Endodermal cell (in vitro differentiated cells): ENCODE measurements around the gene FGF3. TPM values are rescaled to one million over a fixed set of nuclear protein-coding genes. Genes with fewer than 3 reads are reported as not detected.

Experiments used
- DNase-seq: peaks from one replicate; pipeline ENCODE4 v3.0.0-alpha.2; 2017
- H3K27ac ChIP-seq: 2 replicates; pipeline ENCODE4 v1.5.1; 2013; ENCODE audit warnings: mild to moderate bottlenecking, low read depth, low read length, moderate library complexity
- H3K27me3 ChIP-seq: 2 replicates; pipeline ENCODE4 v1.6.1; 2013; ENCODE audit warnings: mild to moderate bottlenecking, low read length, moderate library complexity; ENCODE audit not compliant: insufficient read depth, control insufficient read depth, poor library complexity, severe bottlenecking
- H3K36me3 ChIP-seq: 2 replicates; pipeline ENCODE4 v1.7.0; 2013; ENCODE audit warnings: mild to moderate bottlenecking, low read length, moderate library complexity; ENCODE audit not compliant: control insufficient read depth, insufficient read depth
- H3K4me1 ChIP-seq: one replicate; pipeline ENCODE4 v1.7.0; 2013; ENCODE audit warnings: low read length; ENCODE audit not compliant: control insufficient read depth, insufficient read depth
- H3K4me3 ChIP-seq: 2 replicates; pipeline ENCODE4 v1.5.1; 2013; ENCODE audit warnings: mild to moderate bottlenecking, low read length, moderate library complexity
- H3K9ac ChIP-seq: 2 replicates; pipeline ENCODE4 v1.6.1; 2013; ENCODE audit warnings: mild to moderate bottlenecking, low read length, moderate library complexity; ENCODE audit not compliant: poor library complexity, severe bottlenecking; ENCODE audit errors: extremely low read depth
- H3K9me3 ChIP-seq: 2 replicates; pipeline ENCODE4 v1.6.1; 2013; ENCODE audit warnings: mild to moderate bottlenecking, low read length, moderate library complexity; ENCODE audit not compliant: control insufficient read depth
- H3K27ac Mint-ChIP-seq: 2 replicates; pipeline ENCODE4 v1.8.0; 2020; ENCODE audit warnings: mixed read lengths
- H3K27me3 Mint-ChIP-seq: 2 replicates; pipeline ENCODE4 v1.8.0; 2021; ENCODE audit warnings: mild to moderate bottlenecking, mixed read lengths; ENCODE audit not compliant: insufficient read depth
- H3K36me3 Mint-ChIP-seq: 2 replicates; pipeline ENCODE4 v1.8.0; 2020; ENCODE audit warnings: low read depth, mixed read lengths
- H3K4me1 Mint-ChIP-seq: 2 replicates; pipeline ENCODE4 v1.8.0; 2020; ENCODE audit warnings: mixed read lengths
- H3K4me3 Mint-ChIP-seq: 2 replicates; pipeline ENCODE4 v1.8.0; 2020; ENCODE audit warnings: mild to moderate bottlenecking, moderate library complexity, mixed read lengths
- H3K9me3 Mint-ChIP-seq: 2 replicates; pipeline ENCODE4 v1.8.0; 2020; ENCODE audit warnings: mild to moderate bottlenecking, mixed read lengths
- CTCF ChIP-seq: fragments of 200-600 bp; sonication (generic); conservative IDR thresholded peaks from 2 replicates; pipeline ENCODE4 v1.5.0; 2021; ENCODE audit warnings: antibody characterized with exemption, mild to moderate bottlenecking
- WGBS, 2 experiments: methylation state at CpG; one replicate each; pipeline versions ENCODE4 v1.1.5 to v1.1.7; 2013; ENCODE audit warnings: missing lambda C conversion rate in 2 of 2, mixed read lengths in 1 of 2; ENCODE audit not compliant: insufficient coverage in 1 of 2, insufficient read length in 1 of 2; 5-methylcytosine and 5-hydroxymethylcytosine counted together
- total RNA-seq, 2 donors: library from RNA; stranded (reverse); fragmentation: NEBNext Ultra II Directional in 1 of 2; extraction: Animal tissue kit (Norgen Biotek cat#: 25700) in 1 of 2; gene quantifications; 2 replicates in 1 of 2; 3 replicates in 1 of 2; pipeline ENCODE4 v1.2.1, GENCODE V29; 2021

FGF3 gene
- total RNA-seq, 2 donors from 2014 or later = not detected

- Mint-ChIP-seq H3K36me3 (no peaks in the 10 kb centered on the region), H3K9me3 (peaks cover 13% of the 10 kb centered on the region), H3K27ac (no peak overlapping the region), H3K27me3 (peaks cover 14% of the 10 kb centered on the region), H3K4me3 (no peak overlapping the region), H3K4me1 (peaks cover 21% of the 10 kb centered on the region)
- no peak overlapping the region for H3K9ac ChIP-seq
- H3K36me3 ChIP-seq = no peaks in the 10 kb centered on the region
- no peak for TF ChIP-seq CTCF
- H3K4me1 ChIP-seq = peaks cover 10% of the 10 kb centered on the region
- H3K9me3 ChIP-seq = no peaks in the 10 kb centered on the region
- H3K27me3 ChIP-seq = peaks cover 3% of the 10 kb centered on the region
- no peak overlapping the region for H3K4me3 ChIP-seq
- H3K27ac ChIP-seq = peak overlapping the region; percentile 33
- 78 to 83% methylated on average over 9 to 12 of the region's 12 CpGs for WGBS, 2 experiments
- DNase-seq = peak; percentile 62
Measured at GRCh38 chr11:69828276-69828970, 9.2 kb upstream of the FGF3 start.

DNA sequence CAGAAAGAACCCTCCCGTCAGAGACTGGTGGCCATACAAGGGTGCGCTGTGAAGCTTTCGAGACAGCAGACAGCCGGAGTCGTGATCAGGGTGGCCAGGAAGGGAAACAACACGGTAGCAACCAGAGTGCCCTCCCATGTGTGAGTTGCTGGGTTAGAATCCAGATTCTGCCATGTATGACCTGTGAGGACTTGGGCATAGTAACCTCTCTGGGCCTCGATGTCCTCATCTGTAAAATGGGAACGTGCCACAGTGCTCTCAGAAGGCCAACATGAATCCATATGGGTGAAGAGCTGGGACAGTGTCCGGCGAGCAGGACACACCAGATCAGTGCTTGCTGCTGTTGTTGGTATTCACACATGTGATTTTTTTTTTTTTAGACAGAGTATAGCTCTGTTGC, 7.6 kb upstream of the FGF3 start:
- H3K27ac ChIP-seq = no peak overlapping the region
- H3K9me3 ChIP-seq = no peaks in the 10 kb centered on the region
- Mint-ChIP-seq H3K4me3 (no peak overlapping the region), H3K27me3 (peaks cover 30% of the 10 kb centered on the region), H3K27ac (no peak overlapping the region), H3K36me3 (no peaks in the 10 kb centered on the region), H3K9me3 (peaks cover 13% of the 10 kb centered on the region), H3K4me1 (peaks cover 10% of the 10 kb centered on the region)
- no peaks in the 10 kb centered on the region for H3K36me3 ChIP-seq
- peaks cover 4% of the 10 kb centered on the region for H3K4me1 ChIP-seq
- H3K4me3 ChIP-seq = no peak overlapping the region
- no peak for TF ChIP-seq CTCF
- WGBS, 2 experiments = 92% methylated on average over 10 of the region's 10 CpGs
- H3K9ac ChIP-seq = no peak overlapping the region
- peaks cover 19% of the 10 kb centered on the region for H3K27me3 ChIP-seq
- DNase-seq = no peak

DNA sequence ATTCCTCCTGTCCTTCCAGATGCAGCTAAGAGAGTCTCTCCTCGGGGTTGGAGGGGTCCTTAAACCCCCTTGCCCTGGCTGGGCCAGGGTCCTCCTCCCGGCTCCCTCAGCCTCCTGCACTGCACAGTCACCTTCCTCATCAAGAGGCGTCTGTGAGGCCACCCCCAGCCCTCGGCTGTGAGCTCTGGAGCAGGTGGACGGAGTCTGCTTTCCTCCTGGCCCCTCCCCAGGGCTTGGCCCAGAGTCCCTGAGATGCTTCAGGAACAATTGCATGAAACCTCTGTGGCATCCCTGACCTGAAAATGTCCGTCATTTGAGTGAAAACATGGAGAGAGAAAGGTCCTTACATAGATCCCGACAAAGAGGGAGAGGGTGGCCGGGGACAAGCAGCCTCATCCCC, 6.7 kb upstream of the FGF3 start:
- Histone ChIP-seq H3K36me3 (no peaks in the 10 kb centered on the region), H3K9ac (no peak overlapping the region)
- no peak for DNase-seq

More for the DNA sequence above, 6.7 kb upstream of the FGF3 start:
- no peak overlapping the region for H3K27ac Mint-ChIP-seq
- no peaks in the 10 kb centered on the region for H3K36me3 Mint-ChIP-seq
- peaks cover 13% of the 10 kb centered on the region for H3K9me3 Mint-ChIP-seq
- Histone ChIP-seq H3K4me3 (no peak overlapping the region), H3K4me1 (peaks cover 4% of the 10 kb centered on the region), H3K9me3 (no peaks in the 10 kb centered on the region), H3K27ac (no peak overlapping the region), H3K27me3 (peaks cover 27% of the 10 kb centered on the region)
- WGBS, 2 experiments = 84 to 96% methylated on average over 3 to 8 of the region's 8 CpGs
- H3K4me3 Mint-ChIP-seq = no peak overlapping the region
- H3K27me3 Mint-ChIP-seq = peaks cover 39% of the 10 kb centered on the region
- TF ChIP-seq CTCF = no peak
- peaks cover 10% of the 10 kb centered on the region for H3K4me1 Mint-ChIP-seq
